ENCODE results near the gene PTPRT.

Gene PTPRT

GRCh38 chr20:42974347-42974746 lies 215.4 kb downstream of the PTPRT start:
- no peak for DNase-seq (ENCODE audit: low read depth)

GRCh38 chr20:42972591-42972990 lies 217.1 kb downstream of the PTPRT start:
- no peak for DNase-seq (ENCODE audit: low read depth)

GRCh38 chr20:42968746-42969145 lies 221.0 kb downstream of the PTPRT start:
- no peak for DNase-seq (ENCODE audit: low read depth)

DNA sequence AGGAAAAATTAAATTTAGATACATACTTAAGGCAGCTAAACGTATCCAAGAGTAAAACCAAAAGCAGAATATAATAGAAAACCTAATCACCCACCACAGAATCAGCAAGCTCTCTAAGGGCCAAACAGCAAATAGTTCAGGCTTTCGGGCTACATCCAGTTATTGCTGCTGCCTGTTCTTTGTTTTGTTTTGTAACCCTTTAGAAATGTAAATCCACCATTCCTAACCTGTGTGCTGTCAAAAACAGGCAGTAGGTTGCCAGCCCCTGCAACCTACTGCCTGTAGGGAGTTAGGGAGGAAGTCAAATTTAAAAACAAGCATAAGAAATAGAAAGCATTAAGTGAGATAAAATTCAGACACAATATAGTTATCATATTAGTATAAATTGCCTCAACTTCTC lies 225.9 kb downstream of the PTPRT start:
- DNase-seq (ENCODE audit: low read depth), result no peak

- DNase-seq (ENCODE audit: low read depth), result no peak
These were observed 227.9 kb downstream of the PTPRT start for GRCh38 chr20:42961771-42962170.

DNA sequence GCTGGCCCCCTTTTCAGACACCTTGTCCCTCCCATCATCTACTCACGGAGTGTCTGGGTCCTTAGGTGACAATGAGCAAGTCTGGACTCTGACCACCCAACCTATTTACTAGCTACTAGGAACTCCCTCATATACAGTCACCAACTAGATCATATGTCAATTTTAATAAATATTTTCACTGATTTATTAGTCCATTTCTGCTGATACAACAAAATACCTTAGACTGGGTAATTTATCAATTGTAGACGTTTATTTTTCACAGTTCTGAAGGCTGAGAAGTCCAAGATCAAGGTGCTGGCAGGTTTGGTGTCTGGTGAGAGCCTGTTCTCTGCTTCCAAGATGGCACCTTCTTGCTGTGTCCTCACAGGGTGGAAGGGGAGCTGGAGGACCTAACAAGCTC lies 229.7 kb downstream of the PTPRT start:
- DNase-seq (ENCODE audit: low read depth), result no peak

- DNase-seq (ENCODE audit: low read depth), result no peak
These were observed 231.2 kb downstream of the PTPRT start for GRCh38 chr20:42958367-42959069.

GRCh38 chr20:42957704-42958095 lies 232.0 kb downstream of the PTPRT start:
- no peak for DNase-seq (ENCODE audit: low read depth)

GRCh38 chr20:42957018-42957703 lies 232.5 kb downstream of the PTPRT start:
- no peak for DNase-seq (ENCODE audit: low read depth)

DNA sequence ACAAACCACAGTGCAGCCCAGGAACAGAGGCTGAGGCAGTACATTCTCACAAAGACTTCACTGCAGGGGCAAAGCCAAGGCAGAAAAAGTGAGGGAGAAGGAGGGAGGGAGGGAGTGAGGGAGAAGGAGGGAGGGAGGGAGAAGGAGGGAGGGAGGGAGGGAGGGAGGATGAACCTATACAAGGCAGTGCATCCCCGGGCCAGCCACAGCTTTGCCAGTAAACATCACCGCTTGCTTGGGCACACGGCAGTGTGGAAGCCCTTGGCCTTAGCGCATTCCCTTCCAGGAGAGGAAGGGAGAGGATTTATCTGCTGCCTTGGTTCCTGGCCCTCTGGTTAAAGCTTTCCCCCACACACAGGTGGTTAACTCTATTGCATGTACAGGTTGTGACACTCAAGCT lies 234.0 kb downstream of the PTPRT start:
- no peak for DNase-seq (ENCODE audit: low read depth)

- DNase-seq (ENCODE audit: low read depth), result no peak
These were observed 234.8 kb downstream of the PTPRT start for GRCh38 chr20:42954951-42955350.

DNA sequence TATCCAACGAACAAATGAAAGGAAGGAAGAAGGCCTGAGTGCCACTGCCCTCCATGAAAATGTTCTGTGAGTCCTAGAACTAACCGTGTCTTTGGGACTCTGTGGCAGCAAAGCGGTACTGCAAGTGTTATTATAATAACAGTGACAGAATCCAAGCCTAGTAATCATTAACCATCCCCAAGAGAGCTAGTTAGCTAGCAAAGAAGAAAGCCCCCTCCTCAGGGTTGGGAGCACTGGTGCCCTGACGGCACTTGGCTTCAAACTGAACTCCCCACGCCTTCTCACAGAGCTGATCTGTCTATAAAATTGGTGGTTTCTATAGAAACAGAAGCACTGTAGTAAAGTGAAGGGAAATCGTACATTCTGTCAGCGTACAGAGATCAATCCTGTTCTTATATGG lies 239.8 kb downstream of the PTPRT start:
- no peak for DNase-seq (ENCODE audit: low read depth)

GRCh38 chr20:42945234-42945994 lies 244.3 kb downstream of the PTPRT start:
- no peak for DNase-seq (ENCODE audit: low read depth)

DNA sequence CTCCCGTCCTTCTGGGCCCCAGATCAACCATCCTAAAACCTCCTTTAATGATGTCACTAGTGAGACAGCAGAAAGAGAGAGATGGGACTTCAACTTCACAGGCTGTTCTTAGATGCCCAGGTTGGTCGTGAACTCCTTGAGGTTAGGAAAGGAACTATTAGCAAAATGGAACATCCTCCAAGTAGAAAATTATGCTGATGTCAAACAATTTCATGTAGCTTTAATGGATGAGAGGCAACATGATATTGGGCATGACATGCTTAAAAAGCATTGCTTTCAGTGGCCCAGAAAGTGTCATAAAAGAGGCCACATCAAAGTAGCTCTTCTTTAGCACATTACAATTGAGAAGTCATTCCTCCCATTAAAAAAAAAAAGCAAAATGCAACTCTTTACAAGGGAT lies 248.1 kb downstream of the PTPRT start:
- DNase-seq (ENCODE audit: low read depth), result no peak

DNA sequence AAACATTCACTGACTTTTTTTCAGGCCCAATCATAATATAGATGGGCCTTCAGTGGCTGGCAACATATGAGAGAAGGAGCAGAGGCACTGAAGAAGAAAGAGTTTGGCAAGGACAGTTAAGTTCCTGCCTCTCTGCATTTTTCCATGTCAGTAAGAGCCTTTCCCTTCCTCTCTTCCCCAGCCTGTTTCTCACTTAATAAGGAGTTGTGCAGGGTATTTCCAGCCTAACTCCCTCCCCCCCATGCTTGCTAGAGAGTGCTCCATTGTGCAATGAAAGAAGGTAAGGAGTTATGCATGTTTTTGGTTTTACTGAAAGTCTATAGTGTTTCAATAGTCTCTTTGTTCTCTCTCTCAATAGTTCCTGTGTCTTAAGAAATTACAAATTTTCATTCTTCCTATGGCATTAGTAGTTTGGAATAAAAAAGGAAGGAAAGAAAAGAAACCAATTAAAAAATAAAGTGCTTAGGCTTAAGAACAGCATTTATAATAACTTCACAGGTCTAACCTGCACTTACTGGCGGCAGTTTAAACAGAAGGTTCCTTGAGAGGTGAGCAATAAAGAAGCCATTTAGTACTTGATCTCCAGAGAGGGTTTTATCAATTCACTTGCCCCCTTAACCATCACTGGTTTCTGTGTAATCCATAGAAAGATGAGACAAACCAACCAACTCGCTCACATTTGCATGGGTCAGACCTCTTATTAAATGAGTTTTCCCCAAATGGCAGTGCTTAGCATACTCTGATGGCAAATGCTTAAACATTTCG lies 251.1 kb downstream of the PTPRT start:
- DNase-seq (ENCODE audit: low read depth), result no peak

GRCh38 chr20:42936482-42936881 lies 253.2 kb downstream of the PTPRT start:
- DNase-seq (ENCODE audit: low read depth), result no peak

GRCh38 chr20:42924215-42924614 lies 265.5 kb downstream of the PTPRT start:
- DNase-seq (ENCODE audit: low read depth), result no peak

- DNase-seq (ENCODE audit: low read depth), result no peak
These were observed 266.3 kb downstream of the PTPRT start for GRCh38 chr20:42923348-42923918.

DNA sequence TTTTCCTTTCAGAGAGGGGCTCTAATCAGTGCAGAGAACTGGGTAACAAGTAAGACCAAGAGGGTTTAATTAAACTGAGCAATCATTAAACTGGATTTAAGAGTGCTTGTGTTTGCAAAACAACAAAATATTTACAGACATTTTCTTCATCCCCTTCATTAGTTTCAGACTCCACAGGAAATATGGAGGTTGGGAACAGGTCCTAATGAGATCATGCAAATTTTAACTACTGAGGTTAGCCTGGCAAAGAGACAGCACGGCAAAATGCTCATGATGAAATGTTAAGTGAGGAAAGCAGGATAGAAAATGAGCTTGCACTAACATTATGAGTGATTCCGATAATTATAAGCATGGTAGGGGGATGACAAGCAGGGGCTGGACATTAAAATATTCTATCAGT lies 268.9 kb downstream of the PTPRT start:
- DNase-seq (ENCODE audit: low read depth), result no peak

- DNase-seq (ENCODE audit: low read depth), result no peak
These were observed 270.4 kb downstream of the PTPRT start for GRCh38 chr20:42919316-42919715.

DNA sequence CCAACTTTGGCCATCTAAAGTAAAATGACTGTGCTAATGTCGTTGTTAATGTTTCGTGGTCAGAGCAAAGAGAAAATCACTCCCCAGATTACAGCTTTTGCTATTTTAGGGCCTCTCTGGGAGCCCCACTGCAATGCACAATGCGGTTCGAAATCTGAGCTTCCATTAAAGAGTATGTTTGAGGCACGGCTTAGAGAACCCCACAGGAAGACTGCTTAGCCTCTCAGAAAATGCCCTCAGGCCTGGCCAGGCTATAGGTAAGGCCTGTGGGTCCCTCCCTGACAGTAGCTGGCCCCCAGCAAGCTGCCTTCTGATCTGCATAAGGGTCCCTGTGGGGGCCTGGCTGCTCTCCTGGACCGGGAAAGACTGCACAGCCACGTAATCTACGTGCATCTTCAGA lies 274.6 kb downstream of the PTPRT start:
- no peak for DNase-seq (ENCODE audit: low read depth)

DNA sequence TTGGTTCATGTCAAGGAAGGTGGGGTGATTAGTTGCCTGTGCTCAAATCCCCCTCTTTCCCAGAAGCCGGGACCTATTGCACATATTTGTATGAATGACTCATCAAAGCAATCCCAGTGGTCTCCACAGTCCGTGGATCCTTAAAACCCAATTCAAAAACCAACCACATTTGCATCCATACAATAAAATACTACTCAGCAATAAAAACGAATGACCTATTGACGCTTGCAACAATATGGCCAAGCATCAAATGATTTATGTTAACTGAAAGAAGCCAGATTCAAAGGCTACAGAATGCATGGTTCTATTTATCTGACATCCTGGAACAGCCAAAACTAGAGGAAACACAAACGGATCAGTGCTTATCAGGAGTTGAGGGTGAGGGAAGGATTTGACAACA lies 275.4 kb downstream of the PTPRT start:
- no peak for DNase-seq (ENCODE audit: low read depth)
